ENCODE results near the gene TTC28.
"Not testable (repeated sequence)": the region's sequence is repeated elsewhere in the genome, so short reads cannot be mapped to it uniquely, and the experiment has no call there.

Gene TTC28

DNA sequence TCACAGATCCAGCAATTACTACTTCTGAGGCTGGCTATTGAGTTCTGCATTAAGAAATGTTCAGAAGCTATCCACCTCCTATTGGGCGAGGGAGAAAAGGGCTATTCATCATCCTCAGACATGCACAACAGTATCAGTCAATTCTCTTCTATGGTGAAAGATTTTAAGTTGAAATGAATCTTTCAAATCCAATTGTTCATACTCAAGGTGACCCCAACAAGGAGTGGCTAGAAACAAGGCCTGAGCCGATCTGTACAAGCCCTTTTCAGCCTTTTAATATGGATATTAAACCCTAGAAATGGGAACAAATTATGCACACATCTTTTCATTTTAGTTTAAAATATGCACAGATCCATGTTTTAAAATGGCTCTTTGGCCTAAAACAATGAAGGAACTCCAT, 457.1 kb downstream of the TTC28 start:
- H3K27ac Mint-ChIP-seq, result no peak overlapping the region
- H3K27me3 Mint-ChIP-seq, result no peaks in the 10 kb centered on the region
- H3K9me3 Mint-ChIP-seq, result no peaks in the 10 kb centered on the region
- CTCF ChIA-PET, result no interaction called here
- no peaks in the 10 kb centered on the region for H3K4me1 Mint-ChIP-seq
- H3K36me3 Mint-ChIP-seq, result no peaks in the 10 kb centered on the region
- H3K4me3 Mint-ChIP-seq, result no peak overlapping the region
- no peak for DNase-seq

DNA sequence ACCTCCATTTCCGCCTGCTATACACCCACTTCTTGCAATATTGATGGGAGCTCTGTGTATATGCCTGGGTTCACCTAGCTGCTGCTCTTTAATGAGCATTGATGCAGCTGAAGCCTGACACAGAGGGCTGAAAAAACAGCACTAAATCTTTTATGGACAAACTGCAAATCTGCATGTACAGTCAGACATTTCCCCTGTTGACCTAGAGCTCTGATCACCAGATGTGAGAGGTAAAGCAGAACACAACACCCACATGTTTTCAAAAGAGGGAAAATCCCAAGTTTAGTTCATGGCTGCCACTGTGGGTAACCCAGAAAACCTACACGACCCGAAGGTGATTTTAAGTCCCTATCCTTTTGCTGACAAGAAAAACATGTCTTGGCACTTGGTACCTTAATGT, 457.6 kb downstream of the TTC28 start:
- Mint-ChIP-seq H3K9me3 (no peaks in the 10 kb centered on the region), H3K36me3 (no peaks in the 10 kb centered on the region), H3K4me3 (no peak overlapping the region), H3K27ac (no peak overlapping the region), H3K4me1 (no peaks in the 10 kb centered on the region), H3K27me3 (no peaks in the 10 kb centered on the region)
- CTCF ChIA-PET, result no interaction called here
- no peak for DNase-seq

DNA sequence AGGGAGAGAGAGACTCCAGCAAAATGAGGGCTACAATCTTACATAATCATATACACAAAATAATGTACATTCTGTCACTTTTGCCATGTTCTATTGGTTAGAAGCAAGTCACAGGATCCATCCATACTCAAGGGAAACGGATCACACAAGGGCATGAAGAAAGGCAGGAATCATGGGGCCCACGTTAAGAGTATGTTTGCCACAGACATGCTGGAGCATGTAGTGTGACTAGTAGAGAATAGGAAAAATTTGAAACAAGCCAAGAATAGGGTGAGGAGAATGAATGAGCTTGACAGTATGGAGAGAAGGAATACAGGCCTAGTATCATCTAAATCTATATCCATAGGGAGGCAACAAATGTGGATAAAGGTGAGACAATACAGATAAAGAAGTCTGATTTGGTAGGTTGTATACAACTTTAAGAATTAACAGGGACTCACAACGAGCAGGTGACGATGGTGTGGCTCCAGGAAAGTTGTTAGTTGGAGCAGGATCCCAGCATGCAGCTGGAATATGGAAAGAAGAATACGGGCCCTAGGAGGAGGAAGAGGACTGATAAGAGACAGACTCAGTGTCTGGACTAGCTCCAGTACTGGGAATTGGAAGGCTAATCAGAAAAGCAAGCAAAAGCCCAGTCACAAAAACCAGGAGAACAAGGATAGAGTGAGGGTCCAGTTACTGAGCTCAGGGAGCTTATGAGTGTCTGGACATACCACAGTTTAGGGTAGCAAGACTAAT, 458.8 kb downstream of the TTC28 start:
- Mint-ChIP-seq H3K27me3 (no peaks in the 10 kb centered on the region), H3K9me3 (no peaks in the 10 kb centered on the region), H3K27ac (no peak overlapping the region), H3K4me3 (no peak overlapping the region), H3K36me3 (no peaks in the 10 kb centered on the region), H3K4me1 (no peaks in the 10 kb centered on the region)
- CTCF ChIA-PET, result no interaction called here
- no peak for DNase-seq

DNA sequence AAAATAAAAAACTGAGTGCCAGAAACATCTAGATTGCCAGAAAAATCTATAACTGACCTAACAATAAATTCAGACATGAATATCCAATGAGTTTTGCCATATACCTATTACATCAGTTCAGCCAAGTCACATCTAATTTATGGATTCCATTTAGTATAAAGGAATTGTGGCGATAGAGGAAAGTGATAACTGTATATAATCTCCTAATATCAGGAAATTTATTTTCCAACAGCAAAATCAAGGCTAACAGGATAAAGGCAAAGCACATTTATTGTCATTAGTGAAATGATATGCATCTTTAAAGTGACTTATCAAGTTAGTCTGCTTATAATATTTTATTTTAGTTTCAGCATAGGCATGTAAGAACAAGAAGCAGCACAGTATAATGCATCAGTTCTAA, 462.4 kb downstream of the TTC28 start:
- no peaks in the 10 kb centered on the region for H3K9me3 Mint-ChIP-seq
- H3K36me3 Mint-ChIP-seq, result no peaks in the 10 kb centered on the region
- CTCF ChIA-PET, result no interaction called here
- H3K4me1 Mint-ChIP-seq, result peaks cover 9% of the 10 kb centered on the region
- no peak overlapping the region for H3K27ac Mint-ChIP-seq
- no peaks in the 10 kb centered on the region for H3K27me3 Mint-ChIP-seq
- no peak overlapping the region for H3K4me3 Mint-ChIP-seq
- no peak for DNase-seq

DNA sequence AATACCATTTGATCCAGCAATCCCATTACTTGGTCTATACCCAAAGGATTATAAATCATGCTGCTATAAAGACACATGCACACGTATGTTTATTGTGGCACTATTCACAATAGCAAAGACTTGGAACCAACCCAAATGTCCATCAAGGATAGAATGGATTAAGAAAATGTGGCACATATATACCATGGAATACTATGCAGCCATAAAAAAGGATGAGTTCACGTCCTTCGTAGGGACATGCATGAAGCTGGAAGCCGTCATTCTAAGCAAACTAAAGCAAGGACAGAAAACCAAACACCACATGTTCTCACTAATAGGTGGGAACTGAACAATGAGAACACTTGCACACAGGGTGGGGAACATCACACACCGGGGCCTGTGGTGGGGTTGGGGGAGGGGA, 464.9 kb downstream of the TTC28 start:
- not testable (repeated sequence) for H3K4me3 Mint-ChIP-seq

DNA sequence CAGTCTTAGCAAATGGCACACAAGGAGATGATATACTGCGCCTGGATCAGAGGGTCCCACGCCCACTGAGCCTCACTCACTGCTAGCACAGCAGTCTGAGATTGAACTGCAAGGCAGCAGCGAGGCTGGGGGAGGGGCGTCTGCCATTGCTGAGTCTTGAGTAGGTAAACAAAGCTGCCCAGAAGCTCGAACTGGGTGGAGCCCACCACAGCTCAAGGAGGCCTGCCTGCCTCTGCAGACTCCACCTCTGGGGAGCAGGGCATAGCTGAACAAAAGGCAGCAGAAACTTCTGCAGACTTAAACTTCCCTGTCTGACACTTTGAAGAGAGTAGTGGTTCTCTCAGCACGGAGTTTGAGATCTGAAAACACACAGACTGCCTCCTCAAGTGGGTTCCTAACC, 470.2 kb downstream of the TTC28 start:
- H3K27ac Mint-ChIP-seq, H3K36me3 Mint-ChIP-seq, CTCF ChIA-PET, H3K9me3 Mint-ChIP-seq, H3K4me3 Mint-ChIP-seq, H3K4me1 Mint-ChIP-seq, DNase-seq, H3K27me3 Mint-ChIP-seq: not testable (repeated sequence)

More for the DNA sequence above, 464.9 kb downstream of the TTC28 start:
- H3K9me3 Mint-ChIP-seq, H3K27me3 Mint-ChIP-seq, H3K4me1 Mint-ChIP-seq, H3K27ac Mint-ChIP-seq, DNase-seq, CTCF ChIA-PET, H3K36me3 Mint-ChIP-seq: not testable (repeated sequence)

DNA sequence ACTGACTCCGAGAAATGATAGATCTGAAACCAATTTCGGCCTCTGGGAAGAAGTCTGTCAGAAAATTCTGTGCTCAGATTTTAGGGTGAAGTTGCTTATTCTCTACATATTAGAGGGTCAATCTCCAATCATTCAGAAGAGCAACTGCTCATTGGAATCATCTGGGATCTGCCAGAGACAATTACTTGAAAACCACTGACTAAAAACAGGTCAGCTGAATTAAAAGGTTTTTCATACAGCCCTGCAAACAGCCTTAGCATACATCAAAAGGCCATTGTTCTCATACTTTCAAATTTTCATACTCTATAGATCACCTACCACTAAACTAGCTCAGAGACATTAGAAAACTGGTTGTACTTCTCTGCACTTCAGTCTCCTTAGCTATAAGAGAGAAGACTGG, 470.9 kb downstream of the TTC28 start:
- H3K27ac Mint-ChIP-seq, result no peak overlapping the region
- peaks cover 2% of the 10 kb centered on the region for H3K4me1 Mint-ChIP-seq
- no peak overlapping the region for H3K4me3 Mint-ChIP-seq
- DNase-seq, result no peak
- H3K36me3 Mint-ChIP-seq, result no peaks in the 10 kb centered on the region
- no peaks in the 10 kb centered on the region for H3K27me3 Mint-ChIP-seq
- H3K9me3 Mint-ChIP-seq, result peaks cover 3% of the 10 kb centered on the region
- CTCF ChIA-PET, result no interaction called here

DNA sequence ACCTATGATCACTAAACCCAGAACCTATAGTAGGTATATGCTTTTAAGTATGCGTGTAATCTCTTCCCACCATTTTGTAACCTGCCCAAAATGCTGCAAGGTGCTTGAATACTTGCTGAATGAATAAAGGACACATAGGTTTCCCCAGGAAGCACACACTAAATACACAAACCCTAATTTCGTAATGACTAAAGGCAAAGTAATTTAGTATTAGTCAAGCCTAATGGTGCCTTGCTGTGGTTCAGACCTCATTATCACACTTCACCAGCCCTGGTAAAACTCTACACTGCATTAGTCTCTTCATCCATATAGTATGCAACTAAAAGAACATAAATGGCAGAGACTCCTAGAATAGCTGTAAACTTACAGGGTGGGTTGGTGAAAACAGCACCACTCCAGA, 471.6 kb downstream of the TTC28 start:
- peaks cover 3% of the 10 kb centered on the region for H3K9me3 Mint-ChIP-seq
- no peak for DNase-seq
- no peak overlapping the region for H3K27ac Mint-ChIP-seq
- CTCF ChIA-PET, result no interaction called here
- no peaks in the 10 kb centered on the region for H3K4me1 Mint-ChIP-seq
- H3K27me3 Mint-ChIP-seq, result no peaks in the 10 kb centered on the region
- no peaks in the 10 kb centered on the region for H3K36me3 Mint-ChIP-seq
- no peak overlapping the region for H3K4me3 Mint-ChIP-seq

DNA sequence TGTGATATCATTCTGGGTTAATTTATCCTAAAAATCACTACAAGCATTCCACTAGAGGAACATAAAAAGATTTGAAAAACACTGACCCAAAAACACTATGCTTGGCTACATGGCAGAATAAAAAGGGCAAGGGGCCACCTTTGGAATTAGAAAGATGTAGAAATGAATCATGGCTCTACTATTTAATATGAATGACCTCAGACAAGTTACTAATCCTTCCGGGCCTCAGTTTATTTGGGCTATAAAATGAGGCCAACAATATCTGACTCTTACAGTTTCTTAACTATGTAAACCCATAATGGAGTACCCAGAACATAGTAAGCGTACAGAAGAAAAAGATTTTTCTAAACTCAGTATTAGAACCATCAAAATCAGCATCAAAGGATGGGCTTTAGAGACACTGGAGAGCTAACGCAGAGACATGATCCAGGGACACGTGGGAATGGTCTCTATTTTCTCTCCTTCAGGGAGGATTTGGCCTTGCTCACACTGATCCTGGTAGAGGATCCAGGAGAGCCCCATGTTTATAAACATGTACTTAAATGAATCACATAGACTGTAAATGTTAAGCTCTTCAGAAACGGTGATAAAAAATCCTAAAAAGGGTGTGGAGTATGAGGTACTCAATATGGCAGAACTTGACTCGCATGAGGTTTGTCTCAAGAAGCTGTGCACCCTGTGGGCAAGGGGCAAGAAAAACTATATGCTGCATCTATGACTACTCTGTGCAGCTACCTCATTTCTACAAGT, 472.2 kb downstream of the TTC28 start:
- Mint-ChIP-seq H3K36me3 (no peaks in the 10 kb centered on the region), H3K4me1 (no peaks in the 10 kb centered on the region), H3K9me3 (peaks cover 3% of the 10 kb centered on the region), H3K27me3 (no peaks in the 10 kb centered on the region), H3K27ac (no peak overlapping the region), H3K4me3 (no peak overlapping the region)
- DNase-seq, result no peak
- CTCF ChIA-PET, result no interaction called here

DNA sequence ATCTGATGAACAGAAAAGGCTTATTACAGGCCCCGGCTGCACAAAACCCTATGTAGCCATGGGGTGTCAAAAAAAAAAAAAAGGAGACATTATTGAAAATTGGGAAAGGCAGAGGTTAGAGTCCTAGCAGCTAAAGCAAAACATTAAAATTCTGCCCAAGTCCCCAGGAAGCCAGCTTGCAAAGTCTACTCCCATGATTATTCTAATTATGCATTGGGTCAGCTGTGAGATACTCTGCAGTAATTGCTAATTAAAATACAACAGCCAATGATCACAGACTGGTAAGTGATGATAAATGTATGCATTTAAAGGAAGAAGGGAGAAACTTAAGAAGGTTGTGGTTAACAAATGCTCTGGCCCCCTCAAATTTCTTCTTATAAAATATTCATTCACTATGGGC, 473.7 kb downstream of the TTC28 start:
- no peaks in the 10 kb centered on the region for H3K36me3 Mint-ChIP-seq
- no peak for DNase-seq
- no peak overlapping the region for H3K4me3 Mint-ChIP-seq
- peaks cover 3% of the 10 kb centered on the region for H3K9me3 Mint-ChIP-seq
- no peaks in the 10 kb centered on the region for H3K4me1 Mint-ChIP-seq
- no peaks in the 10 kb centered on the region for H3K27me3 Mint-ChIP-seq
- no peak overlapping the region for H3K27ac Mint-ChIP-seq
- CTCF ChIA-PET, result interaction anchor here (0.6 kb wide), 1 partner anchor 1845 kb away, joined by 3 read pairs; no protein-coding TSS in a partner anchor

DNA sequence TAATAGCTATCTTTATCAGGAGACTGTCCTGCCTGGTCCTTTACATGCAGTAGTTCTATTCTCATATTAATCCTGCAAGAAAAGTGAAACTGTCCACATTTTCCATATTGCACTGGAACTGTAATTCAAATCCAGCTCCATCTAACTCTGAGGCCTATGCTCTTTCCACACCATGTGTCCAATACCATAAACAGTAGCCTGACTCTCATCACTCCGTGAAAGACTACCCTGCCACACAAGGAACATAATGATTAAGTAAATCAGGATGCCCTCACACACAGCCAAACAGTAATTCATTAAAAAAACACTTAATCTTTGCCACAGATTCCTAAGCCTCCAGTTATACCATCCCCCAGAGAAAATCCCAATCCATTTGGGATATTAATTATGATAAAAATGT, 475.3 kb downstream of the TTC28 start:
- Mint-ChIP-seq H3K9me3 (no peaks in the 10 kb centered on the region), H3K4me1 (no peaks in the 10 kb centered on the region), H3K27me3 (no peaks in the 10 kb centered on the region), H3K27ac (no peak overlapping the region), H3K36me3 (no peaks in the 10 kb centered on the region), H3K4me3 (no peak overlapping the region)
- no peak for DNase-seq
- CTCF ChIA-PET, result no interaction called here

DNA sequence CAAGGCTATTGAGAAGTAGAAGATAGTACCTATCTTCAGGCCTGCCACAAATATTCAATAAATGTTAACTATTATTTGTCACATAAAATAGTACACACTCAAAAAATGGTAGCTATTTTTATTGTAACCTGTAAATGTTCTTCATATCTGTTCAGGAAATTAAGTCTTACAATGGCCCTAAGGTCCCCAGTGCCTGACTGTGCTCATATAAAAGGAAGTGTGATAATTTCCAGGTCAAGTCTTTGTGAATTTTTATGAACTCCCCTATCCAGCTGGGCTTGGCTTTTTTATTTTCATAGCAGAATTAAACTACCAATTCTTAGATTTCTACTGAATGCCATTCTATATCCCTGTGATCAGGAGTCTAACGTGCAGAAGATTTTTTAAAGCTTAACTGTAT, 476.4 kb downstream of the TTC28 start:
- Mint-ChIP-seq H3K27ac (no peak overlapping the region), H3K4me1 (no peaks in the 10 kb centered on the region), H3K36me3 (no peaks in the 10 kb centered on the region), H3K4me3 (no peak overlapping the region), H3K9me3 (no peaks in the 10 kb centered on the region), H3K27me3 (no peaks in the 10 kb centered on the region)
- CTCF ChIA-PET, result no interaction called here
- DNase-seq, result no peak

DNA sequence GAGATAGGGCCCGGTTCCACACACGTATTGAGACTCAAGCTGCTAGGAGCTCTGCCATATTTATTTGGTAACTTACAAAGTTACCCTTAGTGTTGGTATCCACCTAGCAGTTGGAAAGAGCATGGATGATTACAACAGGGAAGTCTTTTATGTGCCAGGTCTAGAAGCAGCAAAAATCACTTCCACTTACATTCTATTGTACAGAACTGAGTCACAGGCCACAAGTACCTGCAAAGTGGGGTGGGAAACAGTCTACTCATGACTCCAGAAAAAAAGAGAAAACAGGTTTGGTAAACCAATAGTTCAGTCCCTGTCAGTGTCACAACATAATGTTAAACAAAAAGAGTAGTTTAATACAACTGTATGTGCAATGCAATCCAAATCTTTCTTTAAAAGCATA, 480.9 kb downstream of the TTC28 start:
- Mint-ChIP-seq H3K9me3 (peaks cover 3% of the 10 kb centered on the region), H3K36me3 (no peaks in the 10 kb centered on the region), H3K4me3 (no peak overlapping the region), H3K27ac (no peak overlapping the region), H3K4me1 (no peaks in the 10 kb centered on the region), H3K27me3 (no peaks in the 10 kb centered on the region)
- DNase-seq, result no peak
- CTCF ChIA-PET, result no interaction called here

DNA sequence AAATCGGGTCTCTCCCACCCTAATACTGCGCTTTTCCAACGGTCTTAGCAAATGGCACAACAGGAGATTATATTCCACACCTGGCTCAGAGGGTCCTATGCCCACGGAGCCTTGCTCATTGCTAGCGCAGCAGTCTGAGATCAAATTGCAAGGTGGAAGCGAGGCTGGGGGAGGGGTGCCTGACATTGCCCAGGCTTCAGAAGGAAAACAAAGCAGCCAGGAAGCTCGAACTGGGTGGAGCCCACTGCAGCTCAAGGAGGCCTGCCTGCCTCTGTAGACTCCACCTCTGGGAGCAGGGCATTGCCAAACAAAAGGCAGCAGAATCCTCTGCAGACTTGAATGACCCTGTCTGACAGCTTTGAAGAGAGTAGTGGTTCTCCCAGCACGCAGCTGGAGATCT, 488.1 kb downstream of the TTC28 start:
- H3K36me3 Mint-ChIP-seq, DNase-seq, H3K4me1 Mint-ChIP-seq, H3K4me3 Mint-ChIP-seq, CTCF ChIA-PET, H3K27me3 Mint-ChIP-seq, H3K9me3 Mint-ChIP-seq, H3K27ac Mint-ChIP-seq: not testable (repeated sequence)

DNA sequence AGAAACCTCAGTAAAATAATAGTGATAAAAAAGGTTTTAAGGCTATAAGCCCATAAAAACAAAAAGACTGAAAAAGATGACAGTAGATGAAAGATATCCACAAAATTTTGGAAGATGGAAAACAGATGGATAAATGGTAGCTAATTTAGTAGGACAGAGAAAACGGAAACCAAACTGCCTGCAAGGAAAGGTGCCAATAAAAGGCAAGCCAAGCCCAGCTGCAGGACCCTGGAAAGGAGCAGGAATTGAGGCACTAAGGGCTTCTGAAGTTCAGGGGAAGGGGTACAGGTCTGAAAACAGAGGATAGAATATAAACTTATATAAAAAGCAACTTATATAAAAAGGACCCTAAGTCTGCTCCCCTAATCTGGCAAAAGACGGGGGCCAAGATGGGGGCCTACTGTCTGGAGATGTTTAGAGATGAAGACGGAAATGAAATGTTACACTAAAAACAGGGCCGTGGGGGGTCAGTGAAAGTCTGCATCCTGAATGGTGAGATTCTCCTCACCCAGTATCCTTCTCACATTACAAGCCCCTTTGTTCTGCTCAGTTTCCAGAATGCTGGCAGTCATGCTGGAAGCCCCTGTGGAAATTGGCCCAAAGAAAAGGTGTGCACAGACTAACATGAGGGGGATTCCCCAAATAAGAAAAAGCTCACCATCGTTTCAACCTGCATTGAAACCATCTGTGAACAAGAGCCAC, 491.3 kb downstream of the TTC28 start:
- Mint-ChIP-seq H3K4me1 (no peaks in the 10 kb centered on the region), H3K4me3 (no peak overlapping the region), H3K9me3 (no peaks in the 10 kb centered on the region), H3K36me3 (no peaks in the 10 kb centered on the region), H3K27me3 (no peaks in the 10 kb centered on the region), H3K27ac (no peak overlapping the region)
- DNase-seq, result no peak
- CTCF ChIA-PET, result no interaction called here
